Activated naive CD4-positive, alpha-beta T cell treated with anti-CD3 and anti-CD28 coated beads, Interleukin-2, amount 10 ng/mL, durations not matched to agents 7 days and 5 days (primary cell): ENCODE data around the gene RTP3.
"Not testable (repeated sequence)": the region's sequence is repeated elsewhere in the genome, so short reads cannot be mapped to it uniquely, and the experiment has no call there.

Experiments
- CTCF ChIA-PET: fragments of 350-600 bp; sonication (Branson Sonifier 250); formaldehyde crosslinking; loops from one replicate; lab custom pipeline; 2021; ENCODE audit warnings: antibody characterized with exemption; lab: Charles Lee
- DNase-seq: peaks from one replicate; pipeline ENCODE4 v3.0.0-alpha.2; 2020
- H3K27ac Mint-ChIP-seq: one replicate; pipeline ENCODE4 v1.8.0; 2021; ENCODE audit warnings: mild to moderate bottlenecking, moderate library complexity, mixed read lengths
- H3K27me3 Mint-ChIP-seq: one replicate; pipeline ENCODE4 v1.8.0; 2021; ENCODE audit warnings: mild to moderate bottlenecking, mixed read lengths
- H3K36me3 Mint-ChIP-seq: one replicate; pipeline ENCODE4 v1.8.0; 2021; ENCODE audit warnings: mixed read lengths
- H3K4me1 Mint-ChIP-seq: one replicate; pipeline ENCODE4 v1.8.0; 2021; ENCODE audit warnings: mixed read lengths
- H3K4me3 Mint-ChIP-seq: one replicate; pipeline ENCODE4 v1.8.0; 2021; ENCODE audit warnings: mild to moderate bottlenecking, moderate library complexity, mixed read lengths
- H3K9me3 Mint-ChIP-seq: one replicate; pipeline ENCODE4 v1.8.0; 2021; ENCODE audit warnings: mixed read lengths

Gene RTP3

DNA sequence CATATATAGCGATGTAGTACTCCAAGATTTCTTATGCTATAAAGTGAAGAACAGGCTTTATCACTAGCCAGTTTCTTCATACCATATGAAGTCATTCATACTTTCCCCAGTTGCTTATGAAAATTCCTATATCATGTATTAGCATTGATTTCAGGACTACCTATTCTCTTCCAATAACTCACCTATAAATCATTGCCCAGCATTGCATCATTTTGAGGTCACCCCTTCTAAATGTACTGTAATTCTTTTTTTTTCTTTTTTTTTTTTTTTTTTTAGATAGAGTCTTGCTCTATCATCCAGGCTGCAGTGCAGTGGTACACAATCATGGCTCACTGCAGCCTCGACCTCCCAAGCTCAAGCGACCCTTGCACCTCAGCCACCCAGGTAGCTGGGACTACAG lies 27.1 kb downstream of the RTP3 start:
- Mint-ChIP-seq H3K9me3 (no peaks in the 10 kb centered on the region), H3K4me3 (no peak overlapping the region), H3K27me3 (peaks cover 22% of the 10 kb centered on the region), H3K36me3 (no peaks in the 10 kb centered on the region), H3K4me1 (no peaks in the 10 kb centered on the region), H3K27ac (no peak overlapping the region)
- no peak for DNase-seq
- CTCF ChIA-PET = no interaction called here

GRCh38 chr3:46527239-46527638 lies 29.5 kb downstream of the RTP3 start:
- CTCF ChIA-PET = no interaction called here
- Mint-ChIP-seq H3K36me3 (no peaks in the 10 kb centered on the region), H3K27me3 (peaks cover 24% of the 10 kb centered on the region), H3K4me3 (no peak overlapping the region), H3K9me3 (no peaks in the 10 kb centered on the region), H3K4me1 (no peaks in the 10 kb centered on the region), H3K27ac (no peak overlapping the region)
- no peak for DNase-seq

GRCh38 chr3:46533091-46533490 lies 35.3 kb downstream of the RTP3 start:
- H3K27me3 Mint-ChIP-seq = peaks cover 30% of the 10 kb centered on the region
- H3K4me1 Mint-ChIP-seq = peaks cover 44% of the 10 kb centered on the region
- peaks cover 2% of the 10 kb centered on the region for H3K9me3 Mint-ChIP-seq
- CTCF ChIA-PET = interaction anchor here (1.2 kb wide), 1 partner anchor 44 kb away, joined by 3 read pairs; no protein-coding TSS in a partner anchor
- H3K36me3 Mint-ChIP-seq = peaks cover 12% of the 10 kb centered on the region
- no peak for DNase-seq
- no peak overlapping the region for H3K27ac Mint-ChIP-seq
- H3K4me3 Mint-ChIP-seq = no peak overlapping the region

GRCh38 chr3:46535746-46536145 lies 38.0 kb downstream of the RTP3 start:
- no peak for DNase-seq
- H3K4me3 Mint-ChIP-seq = no peak overlapping the region
- peaks cover 14% of the 10 kb centered on the region for H3K36me3 Mint-ChIP-seq
- peaks cover 70% of the 10 kb centered on the region for H3K4me1 Mint-ChIP-seq
- no peak overlapping the region for H3K27ac Mint-ChIP-seq
- CTCF ChIA-PET = interaction anchor here (7.9 kb wide), 1 partner anchor 48 kb away, joined by 68 read pairs; no protein-coding TSS in a partner anchor
- peaks cover 2% of the 10 kb centered on the region for H3K9me3 Mint-ChIP-seq
- peaks cover 30% of the 10 kb centered on the region for H3K27me3 Mint-ChIP-seq

- no peak for DNase-seq
- Mint-ChIP-seq H3K9me3 (peaks cover 2% of the 10 kb centered on the region), H3K27ac (no peak overlapping the region)
Observed at GRCh38 chr3:46536758-46537157, 39.0 kb downstream of the RTP3 start.

GRCh38 chr3:46537316-46537715 lies 39.5 kb downstream of the RTP3 start:
- H3K27me3 Mint-ChIP-seq = peaks cover 22% of the 10 kb centered on the region
- peaks cover 83% of the 10 kb centered on the region for H3K4me1 Mint-ChIP-seq
- H3K36me3 Mint-ChIP-seq = peaks cover 14% of the 10 kb centered on the region
- H3K9me3 Mint-ChIP-seq = peaks cover 2% of the 10 kb centered on the region
- H3K4me3 Mint-ChIP-seq = no peak overlapping the region
- CTCF ChIA-PET = interaction anchor here (1.1 to 7.9 kb wide), 3 partner anchors 21 to 49 kb away, joined by 3 to 68 read pairs (median 11); partner anchors contain the start of gene RTP3
- H3K27ac Mint-ChIP-seq = peak overlapping the region; percentile 38
- no peak for DNase-seq

More at GRCh38 chr3:46536758-46537157, 39.0 kb downstream of the RTP3 start:
- CTCF ChIA-PET = interaction anchor here (7.9 kb wide), 1 partner anchor 49 kb away, joined by 68 read pairs; no protein-coding TSS in a partner anchor
- Mint-ChIP-seq H3K4me3 (no peak overlapping the region), H3K36me3 (peaks cover 14% of the 10 kb centered on the region), H3K27me3 (peaks cover 23% of the 10 kb centered on the region), H3K4me1 (peaks cover 78% of the 10 kb centered on the region)

DNA sequence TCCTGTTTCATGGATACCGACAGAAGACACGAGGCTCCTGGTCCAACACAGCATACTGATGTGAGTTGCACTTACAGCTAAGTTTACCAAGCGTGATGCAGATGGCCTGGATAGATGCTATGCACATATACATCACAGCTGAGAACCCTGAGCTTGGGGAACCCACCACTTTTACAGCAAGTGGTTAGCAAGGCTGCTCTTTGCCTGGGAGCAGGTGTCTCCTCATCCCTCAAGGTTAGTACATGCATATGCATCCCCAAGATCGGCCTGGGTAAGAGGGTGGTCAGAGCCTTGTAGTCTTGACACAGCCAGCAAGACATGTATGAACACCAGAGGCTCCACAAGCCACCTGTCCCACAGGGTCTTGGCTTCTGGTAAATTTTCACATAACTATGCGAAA lies 40.0 kb downstream of the RTP3 start:
- Mint-ChIP-seq H3K4me3 (peak overlapping the region; percentile 54), H3K27ac (peak overlapping the region; percentile 94), H3K27me3 (peaks cover 17% of the 10 kb centered on the region), H3K36me3 (peaks cover 14% of the 10 kb centered on the region), H3K9me3 (peaks cover 2% of the 10 kb centered on the region), H3K4me1 (peaks cover 85% of the 10 kb centered on the region)
- CTCF ChIA-PET = interaction anchor here (1.1 to 7.9 kb wide), 4 partner anchors 21 to 92 kb away, joined by 3 to 68 read pairs (median 8); partner anchors contain the start of gene RTP3
- no peak for DNase-seq

DNA sequence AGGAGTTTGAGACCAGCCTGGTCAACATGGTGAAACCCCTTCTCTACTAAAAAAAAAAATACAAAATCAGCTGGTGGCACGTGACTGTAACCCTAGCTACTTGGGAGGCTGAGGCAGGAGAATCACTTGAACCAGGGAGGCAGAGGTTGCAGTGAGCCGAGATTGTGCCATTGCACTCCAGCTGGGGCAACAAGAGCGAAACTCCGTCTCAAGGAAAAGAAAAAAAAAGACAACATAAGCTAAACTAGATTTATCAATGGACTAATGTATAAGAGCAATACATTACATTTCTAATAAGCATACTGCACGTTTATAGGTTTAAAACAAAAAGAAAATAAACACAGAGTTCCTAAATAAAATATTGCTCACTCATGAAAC lies 40.6 kb downstream of the RTP3 start:
- H3K9me3 Mint-ChIP-seq, DNase-seq: not testable (repeated sequence)
- peak overlapping the region; percentile 94 for H3K27ac Mint-ChIP-seq
- peak overlapping the region; percentile 54 for H3K4me3 Mint-ChIP-seq
- H3K27me3 Mint-ChIP-seq = peaks cover 13% of the 10 kb centered on the region
- H3K36me3 Mint-ChIP-seq = peaks cover 14% of the 10 kb centered on the region
- H3K4me1 Mint-ChIP-seq = peaks cover 82% of the 10 kb centered on the region
- CTCF ChIA-PET = interaction anchor here (1.0 to 7.9 kb wide), 7 partner anchors 11 to 91 kb away, joined by 3 to 68 read pairs (median 6); partner anchors contain the start of gene RTP3

DNA sequence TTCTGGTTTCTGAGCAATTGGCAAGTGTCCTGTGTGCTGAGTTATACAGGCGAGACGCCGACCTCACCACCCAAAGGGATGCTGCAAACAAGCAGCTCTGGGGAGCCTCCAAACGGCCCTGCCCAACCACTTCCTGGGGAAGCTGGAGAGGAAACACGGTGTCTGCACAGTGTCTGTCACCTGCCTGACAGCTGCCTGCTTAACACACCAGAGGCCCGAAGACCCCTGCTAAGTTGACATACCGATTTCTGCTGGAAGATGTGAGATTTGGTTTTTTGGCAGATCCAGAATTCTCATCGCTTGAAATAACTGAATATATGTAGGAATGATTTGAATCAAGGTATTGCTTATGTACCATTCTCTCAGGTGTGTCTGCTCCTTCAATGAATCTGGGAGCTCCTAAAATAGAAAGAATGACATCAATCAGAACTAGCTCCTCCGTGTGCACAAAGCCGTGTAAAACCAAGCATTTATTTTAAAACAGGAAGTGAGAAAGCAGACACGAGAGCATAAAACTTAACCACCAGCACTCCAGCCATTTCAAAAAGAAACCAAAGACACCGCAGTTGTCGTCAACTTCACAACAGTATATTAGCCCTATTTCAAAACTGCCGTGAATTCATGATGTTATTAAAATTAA lies 41.1 kb downstream of the RTP3 start:
- Mint-ChIP-seq H3K27me3 (peaks cover 8% of the 10 kb centered on the region), H3K4me1 (peaks cover 83% of the 10 kb centered on the region), H3K36me3 (peaks cover 17% of the 10 kb centered on the region), H3K9me3 (peaks cover 2% of the 10 kb centered on the region), H3K4me3 (peak overlapping the region; percentile 54), H3K27ac (peak overlapping the region; percentile 94)
- CTCF ChIA-PET = interaction anchor here (1.0 to 7.9 kb wide), 6 partner anchors 10 to 91 kb away, joined by 3 to 68 read pairs (median 6); partner anchors contain the start of gene RTP3
- peak; percentile 92 for DNase-seq

DNA sequence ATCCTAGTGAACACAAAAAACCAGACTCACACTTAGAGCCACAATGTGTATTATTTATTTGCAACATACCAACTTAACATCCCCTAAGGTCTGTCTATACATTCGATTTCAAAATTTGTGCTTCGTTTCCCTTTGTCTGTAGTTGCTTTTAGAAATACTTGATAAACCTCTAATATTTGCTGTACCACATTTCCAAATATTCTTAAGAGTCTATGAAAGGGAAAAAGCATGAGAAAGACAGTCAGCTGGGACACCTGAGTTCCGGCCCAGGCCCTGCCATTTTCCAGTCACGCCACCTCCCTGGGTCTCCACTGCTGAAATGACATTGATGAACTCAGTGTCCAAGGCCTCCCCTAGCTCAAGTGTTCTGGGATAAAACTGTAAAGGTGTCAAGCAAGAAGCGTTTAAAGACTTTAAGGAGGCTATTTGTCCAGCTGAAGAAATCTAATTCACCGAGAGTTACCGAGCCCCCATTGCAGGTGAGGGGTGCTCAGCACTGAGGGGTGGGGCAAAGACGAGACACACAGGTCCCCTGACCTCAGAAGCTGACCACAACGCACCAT lies 41.7 kb downstream of the RTP3 start:
- no peak for DNase-seq
- peak overlapping the region; percentile 94 for H3K27ac Mint-ChIP-seq
- no peaks in the 10 kb centered on the region for H3K9me3 Mint-ChIP-seq
- peaks cover 2% of the 10 kb centered on the region for H3K27me3 Mint-ChIP-seq
- H3K4me3 Mint-ChIP-seq = peak overlapping the region; percentile 54
- peaks cover 15% of the 10 kb centered on the region for H3K36me3 Mint-ChIP-seq
- CTCF ChIA-PET = interaction anchor here (1.0 to 7.9 kb wide), 5 partner anchors 10 to 51 kb away, joined by 3 to 68 read pairs (median 6); partner anchors contain the start of gene RTP3
- peaks cover 81% of the 10 kb centered on the region for H3K4me1 Mint-ChIP-seq

DNA sequence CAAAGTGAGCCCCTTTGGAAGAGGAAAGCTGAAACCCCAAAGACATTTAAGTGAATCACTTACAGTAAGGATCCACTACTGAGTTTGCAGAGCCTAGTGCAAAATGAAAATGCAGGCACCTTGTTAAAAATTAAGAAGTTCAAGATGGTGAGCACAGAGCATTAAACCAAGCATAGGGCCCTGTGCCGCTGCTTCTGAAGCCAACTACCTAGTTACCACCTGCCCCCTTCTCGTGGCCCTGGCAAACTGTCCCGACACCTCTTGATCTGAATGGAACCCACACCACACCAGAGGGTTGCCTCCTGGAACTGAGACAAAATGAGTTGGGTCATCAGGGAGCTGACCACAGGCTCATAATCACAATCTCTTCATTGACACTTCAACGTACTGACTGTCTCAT lies 42.8 kb downstream of the RTP3 start:
- Mint-ChIP-seq H3K27me3 (no peaks in the 10 kb centered on the region), H3K27ac (peak overlapping the region; percentile 94), H3K36me3 (peaks cover 11% of the 10 kb centered on the region), H3K4me1 (peaks cover 88% of the 10 kb centered on the region), H3K9me3 (no peaks in the 10 kb centered on the region), H3K4me3 (no peak overlapping the region)
- DNase-seq = no peak
- CTCF ChIA-PET = interaction anchor here (0.6 to 7.9 kb wide), 2 partner anchors 52 to 260 kb away, joined by 4 to 68 read pairs; no protein-coding TSS in a partner anchor

GRCh38 chr3:46541835-46542234 lies 44.1 kb downstream of the RTP3 start:
- Mint-ChIP-seq H3K36me3 (peaks cover 6% of the 10 kb centered on the region), H3K27ac (no peak overlapping the region), H3K4me1 (peaks cover 89% of the 10 kb centered on the region), H3K27me3 (peaks cover 2% of the 10 kb centered on the region), H3K9me3 (no peaks in the 10 kb centered on the region), H3K4me3 (no peak overlapping the region)
- DNase-seq = no peak
- CTCF ChIA-PET = interaction anchor here (0.7 to 7.9 kb wide), 2 partner anchors 54 to 270 kb away, joined by 3 to 68 read pairs; no protein-coding TSS in a partner anchor

DNA sequence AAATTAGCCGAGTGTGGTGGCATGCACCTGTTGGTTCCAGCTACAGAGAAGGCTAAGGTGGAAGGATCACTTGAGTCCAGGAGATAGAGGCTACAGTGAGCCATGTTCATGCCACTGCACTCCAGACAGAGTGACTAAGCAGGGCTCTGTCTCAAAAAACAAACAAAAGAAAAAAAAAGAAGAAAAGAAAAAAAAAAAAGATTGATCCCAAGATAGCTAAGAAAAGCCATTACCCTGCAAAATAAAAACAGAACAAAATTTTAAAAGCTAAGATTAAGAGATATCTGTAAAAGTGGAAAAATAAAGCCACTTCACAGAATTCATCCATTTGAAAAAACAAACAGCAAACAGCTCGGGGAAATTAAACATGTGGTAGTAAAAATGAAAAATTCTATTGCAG lies 44.6 kb downstream of the RTP3 start:
- no peak for DNase-seq
- peaks cover 7% of the 10 kb centered on the region for H3K27me3 Mint-ChIP-seq

GRCh38 chr3:46542801-46543201 lies 45.0 kb downstream of the RTP3 start:
- CTCF ChIA-PET = interaction anchor here (7.9 kb wide), 1 partner anchor 55 kb away, joined by 68 read pairs; no protein-coding TSS in a partner anchor
- H3K27ac Mint-ChIP-seq = no peak overlapping the region
- DNase-seq = no peak
- peaks cover 89% of the 10 kb centered on the region for H3K4me1 Mint-ChIP-seq
- no peaks in the 10 kb centered on the region for H3K9me3 Mint-ChIP-seq
- H3K4me3 Mint-ChIP-seq = no peak overlapping the region
- H3K27me3 Mint-ChIP-seq = peaks cover 8% of the 10 kb centered on the region
- H3K36me3 Mint-ChIP-seq = peaks cover 7% of the 10 kb centered on the region

More for the DNA sequence above, 44.6 kb downstream of the RTP3 start:
- Mint-ChIP-seq H3K36me3 (peaks cover 6% of the 10 kb centered on the region), H3K27ac (peak overlapping the region; percentile 51), H3K9me3 (no peaks in the 10 kb centered on the region), H3K4me3 (no peak overlapping the region), H3K4me1 (peaks cover 89% of the 10 kb centered on the region)
- CTCF ChIA-PET = interaction anchor here (7.9 kb wide), 1 partner anchor 54 kb away, joined by 68 read pairs; no protein-coding TSS in a partner anchor
